ENCODE results near the gene TIMP2.

DNA sequence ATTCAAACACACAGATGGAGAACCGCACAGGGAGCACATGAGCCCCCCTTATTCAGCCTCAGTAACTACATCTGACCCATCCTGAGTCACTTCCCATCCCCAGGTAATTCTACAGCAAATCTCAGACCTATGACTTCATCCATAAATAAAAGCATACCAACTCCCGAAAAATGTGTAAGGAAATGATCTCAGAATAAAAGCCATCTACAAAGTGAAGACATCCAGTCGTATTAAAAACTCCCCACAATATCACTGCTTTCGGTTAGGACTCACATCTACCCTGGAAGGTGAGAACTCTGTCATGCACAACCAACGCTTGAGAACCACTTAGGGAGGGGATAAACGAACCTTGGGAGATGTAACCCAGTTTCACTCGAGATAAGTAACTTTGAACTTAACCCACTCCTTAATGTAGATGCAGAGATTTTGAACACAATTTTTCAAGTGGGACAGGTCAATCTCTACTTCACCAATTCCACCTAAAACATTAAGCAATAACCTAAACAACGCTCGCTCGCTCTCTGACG, 85.9 kb downstream of the TIMP2 start:
- TF ChIP-seq, protein P1, sequence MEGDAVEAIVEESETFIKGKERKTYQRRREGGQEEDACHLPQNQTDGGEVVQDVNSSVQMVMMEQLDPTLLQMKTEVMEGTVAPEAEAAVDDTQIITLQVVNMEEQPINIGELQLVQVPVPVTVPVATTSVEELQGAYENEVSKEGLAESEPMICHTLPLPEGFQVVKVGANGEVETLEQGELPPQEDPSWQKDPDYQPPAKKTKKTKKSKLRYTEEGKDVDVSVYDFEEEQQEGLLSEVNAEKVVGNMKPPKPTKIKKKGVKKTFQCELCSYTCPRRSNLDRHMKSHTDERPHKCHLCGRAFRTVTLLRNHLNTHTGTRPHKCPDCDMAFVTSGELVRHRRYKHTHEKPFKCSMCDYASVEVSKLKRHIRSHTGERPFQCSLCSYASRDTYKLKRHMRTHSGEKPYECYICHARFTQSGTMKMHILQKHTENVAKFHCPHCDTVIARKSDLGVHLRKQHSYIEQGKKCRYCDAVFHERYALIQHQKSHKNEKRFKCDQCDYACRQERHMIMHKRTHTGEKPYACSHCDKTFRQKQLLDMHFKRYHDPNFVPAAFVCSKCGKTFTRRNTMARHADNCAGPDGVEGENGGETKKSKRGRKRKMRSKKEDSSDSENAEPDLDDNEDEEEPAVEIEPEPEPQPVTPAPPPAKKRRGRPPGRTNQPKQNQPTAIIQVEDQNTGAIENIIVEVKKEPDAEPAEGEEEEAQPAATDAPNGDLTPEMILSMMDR (IDR thresholded peaks at IDR 0.05): no peak
- TF ChIP-seq POLR2A (IDR thresholded peaks at IDR 0.05): no peak
